Stomach (tissue), 4 donors: ENCODE measurements around the gene HNRNPLL.

ENCODE experiments used
- CTCF ChIP-seq, 7 experiments: fragments of 450-650 bp in 4 of 7; fragments of 200-600 bp in 3 of 7; sonication (generic) in 3 of 7; IDR thresholded peaks; one replicate each; pipeline ENCODE4 v1.5.1; 2016 to 2019; ENCODE audit warnings: antibody characterized with exemption in 7 of 7, control low read depth in 2 of 7, mild to moderate bottlenecking in 1 of 7
- EP300 ChIP-seq: sonication (generic); formaldehyde crosslinking; IDR thresholded peaks from one replicate; pipeline ENCODE4 v1.6.1; 2017; ENCODE audit warnings: antibody characterized with exemption

GRCh38 chr2:38605298-38605830 is 2.6 kb upstream of the HNRNPLL start:
- TF ChIP-seq CTCF (IDR thresholded peaks at IDR 0.05) (no peak), EP300 (no peak)
